HL-60 (cell line): ENCODE results near the gene JPH3.

ENCODE experiments used
- GABPA ChIP-seq: IDR thresholded peaks from 2 replicates; pipeline ENCODE4 v1.6.1; 2012; ENCODE audit warnings: low read depth
- POLR2AphosphoS5 ChIP-seq: IDR thresholded peaks from 2 replicates; pipeline ENCODE4 v1.6.1; 2012; ENCODE audit warnings: low read depth
- REST ChIP-seq: IDR thresholded peaks from 2 replicates; pipeline ENCODE4 v1.6.1; 2012; ENCODE audit warnings: low read depth; ENCODE audit not compliant: insufficient replicate concordance
- SPI1 ChIP-seq: IDR thresholded peaks from 2 replicates; pipeline ENCODE4 v1.6.1; 2012; ENCODE audit warnings: low read depth, mild to moderate bottlenecking, borderline replicate concordance
- TF ChIP-seq, protein P1 (sequence below): IDR thresholded peaks from one replicate; pipeline ENCODE4 v1.5.1; 2011; ENCODE audit warnings: low read length, control low read depth, inconsistent platforms; ENCODE audit not compliant: insufficient read depth

- TF ChIP-seq, protein P1, sequence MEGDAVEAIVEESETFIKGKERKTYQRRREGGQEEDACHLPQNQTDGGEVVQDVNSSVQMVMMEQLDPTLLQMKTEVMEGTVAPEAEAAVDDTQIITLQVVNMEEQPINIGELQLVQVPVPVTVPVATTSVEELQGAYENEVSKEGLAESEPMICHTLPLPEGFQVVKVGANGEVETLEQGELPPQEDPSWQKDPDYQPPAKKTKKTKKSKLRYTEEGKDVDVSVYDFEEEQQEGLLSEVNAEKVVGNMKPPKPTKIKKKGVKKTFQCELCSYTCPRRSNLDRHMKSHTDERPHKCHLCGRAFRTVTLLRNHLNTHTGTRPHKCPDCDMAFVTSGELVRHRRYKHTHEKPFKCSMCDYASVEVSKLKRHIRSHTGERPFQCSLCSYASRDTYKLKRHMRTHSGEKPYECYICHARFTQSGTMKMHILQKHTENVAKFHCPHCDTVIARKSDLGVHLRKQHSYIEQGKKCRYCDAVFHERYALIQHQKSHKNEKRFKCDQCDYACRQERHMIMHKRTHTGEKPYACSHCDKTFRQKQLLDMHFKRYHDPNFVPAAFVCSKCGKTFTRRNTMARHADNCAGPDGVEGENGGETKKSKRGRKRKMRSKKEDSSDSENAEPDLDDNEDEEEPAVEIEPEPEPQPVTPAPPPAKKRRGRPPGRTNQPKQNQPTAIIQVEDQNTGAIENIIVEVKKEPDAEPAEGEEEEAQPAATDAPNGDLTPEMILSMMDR = no peak
- TF ChIP-seq POLR2AphosphoS5 (no peak), SPI1 (no peak), REST (no peak), GABPA (no peak)
Observed at GRCh38 chr16:87685405-87685755, 83.1 kb downstream of the JPH3 start.
